ENCODE results near the gene LANCL1. TPM values are rescaled to one million over a fixed set of nuclear protein-coding genes. Genes with fewer than 3 reads are reported as not detected.

LANCL1 gene
- total RNA-seq, 1 experiment from 2014 or later, result 49.9 TPM

- Histone ChIP-seq H2AK5ac (ENCODE audit: insufficient read length, low read length) (no peak overlapping the region), H3K56ac (ENCODE audit: insufficient read length, low read depth, low read length) (no peak overlapping the region), H3K79me1 (ENCODE audit: insufficient read depth, low read depth, low read length, poor library complexity, severe bottlenecking) (no peaks in the 10 kb centered on the region), H3K14ac (ENCODE audit: insufficient read depth, low read length) (no peak overlapping the region), H4K91ac (ENCODE audit: insufficient read length, low read depth, low read length) (no peak overlapping the region), H3T11ph (ENCODE audit: low read length) (no peak overlapping the region), H3K27me3 (ENCODE audit: insufficient read depth, low read length) (no peaks in the 10 kb centered on the region), H2AFZ (ENCODE audit: low read length) (no peak overlapping the region), H3K4ac (ENCODE audit: low read depth, low read length) (no peak overlapping the region), H3K9me3 (ENCODE audit: control insufficient read depth, low read depth, low read length) (no peaks in the 10 kb centered on the region), H4K8ac (replicated peaks; ENCODE audit: insufficient read length, low read depth, low read length) (no peak overlapping the region), H2BK120ac (ENCODE audit: low read depth, low read length, poor library complexity, severe bottlenecking) (no peak overlapping the region), H3K23me2 (ENCODE audit: insufficient read length, low read depth, low read length, poor library complexity, severe bottlenecking) (peaks cover 5% of the 10 kb centered on the region), H3K27ac (ENCODE audit: insufficient read length, low read depth, low read length) (no peak overlapping the region), H4K5ac (ENCODE audit: insufficient read length, low read depth, low read length) (no peak overlapping the region), H3K23ac (ENCODE audit: insufficient read length, low read depth, low read length) (no peak overlapping the region), H3K18ac (ENCODE audit: insufficient read length, low read depth, low read length) (no peak overlapping the region), H3K9ac (ENCODE audit: extremely low read depth, insufficient read length, low read length) (no peak overlapping the region), H3K4me1 (ENCODE audit: insufficient read depth, low read length) (no peaks in the 10 kb centered on the region; the same call in 1 of the 2 replicates), H2BK15ac (ENCODE audit: low read depth, low read length) (no peak overlapping the region), H2BK5ac (ENCODE audit: insufficient read length, low read length) (no peak overlapping the region), H3K79me2 (ENCODE audit: insufficient read depth, low read length) (no peaks in the 10 kb centered on the region), H3K4me2 (ENCODE audit: insufficient read depth, insufficient read length, low read length) (no peak overlapping the region), H4K20me1 (ENCODE audit: control insufficient read depth, insufficient read depth, insufficient read length) (no peaks in the 10 kb centered on the region), H2BK20ac (ENCODE audit: low read depth, low read length, poor library complexity, severe bottlenecking) (no peak overlapping the region), H2BK12ac (ENCODE audit: insufficient read length, low read depth, low read length) (no peak overlapping the region)
- WGBS (ENCODE audit: extremely low coverage, insufficient read length, low lambda C conversion rate), result no CpG with 5 or more reads among the region's 2 CpGs
- peaks cover 31 to 33% of the 10 kb centered on the region in 2 experiments for H3K4me1 Mint-ChIP-seq
- H3K4me3 Mint-ChIP-seq, result no peak overlapping the region
- no peak for DNase-seq
- H3K27me3 Mint-ChIP-seq (ENCODE audit: low read depth), result no peaks in the 10 kb centered on the region
- TF ChIP-seq CTCF (conservative IDR thresholded peaks at IDR 0.05), result no peak
- H3K9me3 Mint-ChIP-seq, result peaks cover 0 to 3% of the 10 kb centered on the region in 2 experiments; a peak in 2 of 5 replicates
- no peak overlapping the region for H3K27ac Mint-ChIP-seq
- H3K36me3 Mint-ChIP-seq (ENCODE audit: insufficient read depth in 1 of 3, low read depth in 3 of 3), result peaks cover 0 to 14% (median 3%) of the 10 kb centered on the region in 3 experiments; a peak in 3 of 7 replicates
Measured at GRCh38 chr2:210478661-210479060, 2.1 kb upstream of the LANCL1 start.

All from H9 (cell line).